ENCODE measurements around the gene DCDC2B.
A peak's percentile ranks its signal among the peaks of the same experiment; 100 is the strongest.

The DCDC2B gene

DNA sequence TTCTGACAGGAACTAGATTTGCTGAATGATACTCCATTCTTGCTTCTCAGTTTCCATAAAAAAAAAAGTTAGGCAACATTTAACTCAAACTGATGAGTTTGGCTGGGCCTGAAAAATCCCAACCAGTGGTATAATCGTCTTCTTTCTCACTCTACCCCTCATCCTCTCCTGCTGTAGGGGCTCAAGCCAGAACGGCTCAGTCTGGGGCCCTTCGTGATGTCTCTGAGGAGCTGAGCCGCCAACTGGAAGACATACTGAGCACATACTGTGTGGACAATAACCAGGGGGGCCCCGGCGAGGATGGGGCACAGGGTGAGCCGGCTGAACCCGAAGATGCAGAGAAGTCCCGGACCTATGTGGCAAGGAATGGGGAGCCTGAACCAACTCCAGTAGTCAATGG is 27.8 kb upstream of the DCDC2B start:
- H3K9ac ChIP-seq (ENCODE audit: low read depth, low read length) = 0 out of 2 replicates have a peak overlapping the region, but pooled peaks have one; percentile 90
- no peak overlapping the region for H3K27ac ChIP-seq (ENCODE audit: low read depth, low read length)
- peak overlapping the region; percentile 85 for H3K4me3 ChIP-seq (ENCODE audit: low read length)
- no peaks in the 10 kb centered on the region for H3K27me3 ChIP-seq (ENCODE audit: insufficient read depth, low read length)
- no peaks in the 10 kb centered on the region for H3K9me3 ChIP-seq (ENCODE audit: insufficient read depth, low read depth, low read length)
- WGBS = 96% methylated on average over 9 of the region's 9 CpGs
- peaks cover 49% of the 10 kb centered on the region for H3K36me3 ChIP-seq (ENCODE audit: insufficient read depth, low read length)
- H3K4me1 ChIP-seq (ENCODE audit: insufficient read depth, low read length) = peaks cover 25% of the 10 kb centered on the region

DNA sequence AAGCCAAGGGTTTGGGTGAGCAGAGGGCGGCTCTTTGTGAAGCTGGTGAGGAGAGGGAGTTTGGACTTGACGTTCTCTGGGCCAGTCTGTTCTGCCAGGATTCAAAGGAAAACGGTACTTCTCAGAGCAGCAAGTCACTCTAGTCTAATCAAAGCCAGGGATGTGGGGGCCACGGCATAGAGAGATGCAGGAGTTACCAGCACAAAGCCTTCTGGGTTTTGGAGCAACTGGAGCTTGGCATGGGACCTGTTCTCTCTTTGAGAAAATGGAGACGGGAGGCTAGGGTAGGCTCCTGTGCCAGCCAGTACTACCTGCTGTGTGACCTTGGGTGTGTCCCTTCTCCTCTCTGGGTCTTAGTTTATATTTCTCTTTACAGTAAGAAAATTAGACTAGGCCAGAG is 27.3 kb upstream of the DCDC2B start:
- WGBS = 98% methylated on average over 5 of the region's 5 CpGs
- Histone ChIP-seq H3K27me3 (ENCODE audit: insufficient read depth, low read length) (no peaks in the 10 kb centered on the region), H3K27ac (ENCODE audit: low read depth, low read length) (no peak overlapping the region; the same call in 1 of the 2 replicates), H3K4me1 (ENCODE audit: insufficient read depth, low read length) (peaks cover 25% of the 10 kb centered on the region), H3K4me3 (ENCODE audit: low read length) (peak overlapping the region; percentile 85; the same call in 1 of the 2 replicates), H3K9ac (ENCODE audit: low read depth, low read length) (no peak overlapping the region), H3K36me3 (ENCODE audit: insufficient read depth, low read length) (peaks cover 52% of the 10 kb centered on the region), H3K9me3 (ENCODE audit: insufficient read depth, low read depth, low read length) (no peaks in the 10 kb centered on the region)

DNA sequence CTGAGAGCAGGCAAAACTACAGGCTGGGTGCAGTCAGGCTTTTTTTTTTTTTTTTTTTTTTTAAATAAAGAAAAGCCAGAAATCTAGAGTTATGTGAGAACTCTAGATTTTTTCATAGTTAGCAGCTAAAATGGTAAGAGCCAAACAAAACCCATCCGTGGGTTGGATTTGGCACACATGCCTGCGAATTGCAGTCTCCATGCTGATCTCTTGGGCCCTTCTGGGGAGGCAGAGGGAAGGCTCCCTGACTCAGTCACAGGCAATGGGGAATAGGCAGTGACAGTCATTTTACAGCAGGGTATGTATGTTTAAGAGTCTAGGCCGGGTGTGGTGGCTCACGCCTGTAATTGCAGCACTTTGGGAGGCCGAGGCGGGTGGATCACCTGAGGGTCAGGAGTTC is 26.8 kb upstream of the DCDC2B start:
- no peaks in the 10 kb centered on the region for H3K9me3 ChIP-seq (ENCODE audit: insufficient read depth, low read depth, low read length)
- H3K27ac ChIP-seq (ENCODE audit: low read depth, low read length) = no peak overlapping the region
- no peak overlapping the region for H3K9ac ChIP-seq (ENCODE audit: low read depth, low read length)
- H3K36me3 ChIP-seq (ENCODE audit: insufficient read depth, low read length) = peaks cover 55% of the 10 kb centered on the region
- no peaks in the 10 kb centered on the region for H3K27me3 ChIP-seq (ENCODE audit: insufficient read depth, low read length)
- WGBS = 96% methylated on average over 6 of the region's 6 CpGs
- peaks cover 25% of the 10 kb centered on the region for H3K4me1 ChIP-seq (ENCODE audit: insufficient read depth, low read length)
- H3K4me3 ChIP-seq (ENCODE audit: low read length) = no peak overlapping the region

DNA sequence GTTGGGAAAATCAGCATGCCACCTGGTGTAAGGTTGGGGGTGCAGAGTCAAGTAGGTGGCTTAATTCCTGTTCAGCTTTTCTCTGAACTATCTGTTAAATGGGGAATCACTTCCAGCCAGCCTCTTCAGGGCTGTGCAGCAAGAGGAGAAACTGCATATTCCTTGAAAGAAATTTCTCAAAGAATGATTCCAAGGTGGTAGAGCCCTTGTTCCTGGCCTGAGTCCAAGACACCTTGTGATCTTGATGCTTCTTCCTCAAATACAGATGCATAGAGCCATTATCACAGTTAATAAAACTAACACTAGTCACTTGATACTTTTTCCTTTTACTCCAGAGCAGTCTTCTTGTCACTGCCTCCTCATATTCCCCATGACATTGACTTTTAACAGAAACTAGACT is 24.2 kb upstream of the DCDC2B start:
- peaks cover 81% of the 10 kb centered on the region for H3K36me3 ChIP-seq (ENCODE audit: insufficient read depth, low read length)
- no peaks in the 10 kb centered on the region for H3K27me3 ChIP-seq (ENCODE audit: insufficient read depth, low read length)
- H3K9me3 ChIP-seq (ENCODE audit: insufficient read depth, low read depth, low read length) = no peaks in the 10 kb centered on the region
- H3K4me1 ChIP-seq (ENCODE audit: insufficient read depth, low read length) = peaks cover 8% of the 10 kb centered on the region
- H3K4me3 ChIP-seq (ENCODE audit: low read length) = no peak overlapping the region
- H3K27ac ChIP-seq (ENCODE audit: low read depth, low read length) = no peak overlapping the region
- no peak overlapping the region for H3K9ac ChIP-seq (ENCODE audit: low read depth, low read length)

DNA sequence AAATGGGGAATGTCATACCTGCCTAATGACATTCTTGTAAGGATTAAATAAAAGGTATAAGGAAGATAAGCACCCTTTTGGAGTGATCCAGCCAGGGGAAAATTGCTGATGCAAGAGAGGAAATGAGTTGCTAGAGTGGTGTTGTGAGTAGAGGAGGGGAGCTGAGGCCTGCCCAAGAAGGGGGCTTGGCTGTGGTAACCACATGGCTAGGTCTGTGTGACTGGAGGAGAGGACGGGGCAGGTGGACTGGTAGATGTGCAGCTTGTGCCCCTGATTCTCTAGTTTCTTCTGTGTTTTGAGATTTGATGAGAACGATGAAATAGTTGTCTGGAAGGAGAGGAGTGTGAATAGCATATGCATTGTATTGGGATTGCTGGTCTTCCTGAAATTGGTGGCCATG is 22.8 kb upstream of the DCDC2B start:
- Histone ChIP-seq H3K9me3 (ENCODE audit: insufficient read depth, low read depth, low read length) (no peaks in the 10 kb centered on the region), H3K36me3 (ENCODE audit: insufficient read depth, low read length) (peaks cover 90% of the 10 kb centered on the region), H3K9ac (ENCODE audit: low read depth, low read length) (no peak overlapping the region), H3K27ac (ENCODE audit: low read depth, low read length) (0 out of 2 replicates have a peak overlapping the region, but pooled peaks have one; percentile 7), H3K4me1 (ENCODE audit: insufficient read depth, low read length) (peaks cover 2% of the 10 kb centered on the region; the same call in 1 of the 2 replicates), H3K27me3 (ENCODE audit: insufficient read depth, low read length) (no peaks in the 10 kb centered on the region), H3K4me3 (ENCODE audit: low read length) (no peak overlapping the region)
- 91% methylated on average over 2 of the region's 2 CpGs for WGBS

DNA sequence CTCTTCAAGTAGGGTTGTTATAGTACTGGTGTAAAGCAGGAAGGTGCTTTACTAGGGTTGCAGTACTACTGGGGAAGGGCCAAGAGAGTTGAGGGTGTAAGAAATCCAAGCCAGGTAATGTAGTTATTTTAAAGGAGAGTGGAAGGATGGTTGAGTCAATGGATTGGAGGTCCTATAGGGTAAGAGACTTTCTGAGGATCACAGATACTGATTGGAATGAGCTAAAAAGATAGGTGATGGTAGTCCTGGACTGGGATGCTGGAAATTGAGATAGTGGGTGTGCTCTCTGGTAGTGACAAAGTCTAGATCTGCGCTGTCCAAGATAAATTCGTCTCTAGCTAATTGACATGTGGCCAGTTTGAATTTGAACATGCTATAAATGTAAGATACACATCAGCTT is 22.4 kb upstream of the DCDC2B start:
- WGBS = 92% methylated on average over 2 of the region's 2 CpGs
- Histone ChIP-seq H3K9ac (ENCODE audit: low read depth, low read length) (no peak overlapping the region), H3K36me3 (ENCODE audit: insufficient read depth, low read length) (peaks cover 90% of the 10 kb centered on the region), H3K9me3 (ENCODE audit: insufficient read depth, low read depth, low read length) (no peaks in the 10 kb centered on the region), H3K27ac (ENCODE audit: low read depth, low read length) (0 out of 2 replicates have a peak overlapping the region, but pooled peaks have one; percentile 7), H3K27me3 (ENCODE audit: insufficient read depth, low read length) (no peaks in the 10 kb centered on the region), H3K4me3 (ENCODE audit: low read length) (no peak overlapping the region), H3K4me1 (ENCODE audit: insufficient read depth, low read length) (no peaks in the 10 kb centered on the region)

DNA sequence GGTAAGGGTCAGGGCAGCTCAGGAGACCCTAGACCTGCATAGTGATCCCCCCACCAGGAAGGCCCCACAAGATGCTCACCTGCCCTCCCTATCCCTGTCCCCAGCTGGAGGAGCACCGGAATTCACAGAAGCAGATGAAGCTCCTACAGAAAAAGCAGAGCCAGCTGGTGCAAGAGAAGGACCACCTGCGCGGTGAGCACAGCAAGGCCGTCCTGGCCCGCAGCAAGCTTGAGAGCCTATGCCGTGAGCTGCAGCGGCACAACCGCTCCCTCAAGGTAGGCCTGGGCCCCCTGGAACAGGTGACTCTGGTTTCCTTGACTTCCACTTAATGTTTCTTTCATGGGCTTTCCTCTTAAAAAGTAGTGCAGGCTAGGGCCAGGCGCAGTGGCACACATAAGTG is 21.0 kb upstream of the DCDC2B start:
- no peak overlapping the region for H3K27ac ChIP-seq (ENCODE audit: low read depth, low read length)
- H3K9me3 ChIP-seq (ENCODE audit: insufficient read depth, low read depth, low read length) = no peaks in the 10 kb centered on the region
- no peaks in the 10 kb centered on the region for H3K4me1 ChIP-seq (ENCODE audit: insufficient read depth, low read length)
- no peak overlapping the region for H3K4me3 ChIP-seq (ENCODE audit: low read length)
- no peak overlapping the region for H3K9ac ChIP-seq (ENCODE audit: low read depth, low read length)
- peaks cover 90% of the 10 kb centered on the region for H3K36me3 ChIP-seq (ENCODE audit: insufficient read depth, low read length)
- no peaks in the 10 kb centered on the region for H3K27me3 ChIP-seq (ENCODE audit: insufficient read depth, low read length)
- 96% methylated on average over 9 of the region's 9 CpGs for WGBS

DNA sequence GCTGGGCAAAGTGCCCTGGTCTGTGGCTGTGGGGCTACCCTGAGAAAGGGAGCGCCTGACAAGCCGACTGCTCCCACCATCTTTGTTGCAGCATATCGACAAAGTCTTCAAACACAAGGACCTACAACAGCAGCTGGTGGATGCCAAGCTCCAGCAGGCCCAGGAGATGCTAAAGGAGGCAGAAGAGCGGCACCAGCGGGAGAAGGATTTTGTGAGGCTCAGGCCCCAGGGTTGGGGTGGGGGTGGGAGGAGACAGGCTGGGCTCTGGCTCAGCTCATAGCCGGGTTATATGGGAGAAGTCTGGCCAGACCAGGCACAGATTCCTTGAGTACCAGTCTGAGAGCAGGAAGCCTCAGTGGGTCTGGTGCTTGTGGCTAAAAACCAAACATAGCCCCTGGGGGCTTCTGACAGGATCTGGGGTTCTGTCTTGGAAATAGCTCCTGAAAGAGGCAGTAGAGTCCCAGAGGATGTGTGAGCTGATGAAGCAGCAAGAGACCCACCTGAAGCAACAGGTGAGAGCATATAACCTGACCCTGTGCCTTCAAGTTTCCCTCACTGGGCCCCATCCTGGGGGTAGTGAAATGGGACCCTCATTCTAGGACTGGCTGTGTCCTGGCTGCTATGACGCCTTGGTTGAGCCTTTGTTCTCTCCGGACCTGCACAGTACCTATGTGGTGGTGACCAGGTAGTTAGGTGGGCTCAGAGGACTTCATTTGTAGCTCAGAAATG is 16.5 kb upstream of the DCDC2B start:
- no peak overlapping the region for H3K9ac ChIP-seq (ENCODE audit: low read depth, low read length)
- 95% methylated on average over 8 of the region's 8 CpGs for whole genome bisulfite sequencing
- no peaks in the 10 kb centered on the region for H3K4me1 ChIP-seq (ENCODE audit: insufficient read depth, low read length)
- no peak overlapping the region for H3K4me3 ChIP-seq (ENCODE audit: low read length)
- no peak overlapping the region for H3K27ac ChIP-seq (ENCODE audit: low read depth, low read length)
- no peaks in the 10 kb centered on the region for H3K27me3 ChIP-seq (ENCODE audit: insufficient read depth, low read length)
- peaks cover 100% of the 10 kb centered on the region for H3K36me3 ChIP-seq (ENCODE audit: insufficient read depth, low read length)
- no peaks in the 10 kb centered on the region for H3K9me3 ChIP-seq (ENCODE audit: insufficient read depth, low read depth, low read length)

DNA sequence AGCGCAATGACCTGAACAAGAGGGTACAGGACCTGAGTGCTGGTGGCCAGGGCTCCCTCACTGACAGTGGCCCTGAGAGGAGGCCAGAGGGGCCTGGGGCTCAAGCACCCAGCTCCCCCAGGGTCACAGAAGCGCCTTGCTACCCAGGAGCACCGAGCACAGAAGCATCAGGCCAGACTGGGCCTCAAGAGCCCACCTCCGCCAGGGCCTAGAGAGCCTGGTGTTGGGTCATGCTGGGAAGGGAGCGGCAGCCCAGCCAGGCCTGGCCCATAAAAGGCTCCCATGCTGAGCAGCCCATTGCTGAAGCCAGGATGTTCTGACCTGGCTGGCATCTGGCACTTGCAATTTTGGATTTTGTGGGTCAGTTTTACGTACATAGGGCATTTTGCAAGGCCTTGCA is 13.9 kb upstream of the DCDC2B start:
- Histone ChIP-seq H3K4me3 (ENCODE audit: low read length) (no peak overlapping the region), H3K9me3 (ENCODE audit: insufficient read depth, low read depth, low read length) (no peaks in the 10 kb centered on the region), H3K27me3 (ENCODE audit: insufficient read depth, low read length) (no peaks in the 10 kb centered on the region), H3K27ac (ENCODE audit: low read depth, low read length) (no peak overlapping the region), H3K4me1 (ENCODE audit: insufficient read depth, low read length) (peaks cover 17% of the 10 kb centered on the region), H3K9ac (ENCODE audit: low read depth, low read length) (no peak overlapping the region), H3K36me3 (ENCODE audit: insufficient read depth, low read length) (peaks cover 86% of the 10 kb centered on the region)
- WGBS = 92% methylated on average over 6 of the region's 6 CpGs

DNA sequence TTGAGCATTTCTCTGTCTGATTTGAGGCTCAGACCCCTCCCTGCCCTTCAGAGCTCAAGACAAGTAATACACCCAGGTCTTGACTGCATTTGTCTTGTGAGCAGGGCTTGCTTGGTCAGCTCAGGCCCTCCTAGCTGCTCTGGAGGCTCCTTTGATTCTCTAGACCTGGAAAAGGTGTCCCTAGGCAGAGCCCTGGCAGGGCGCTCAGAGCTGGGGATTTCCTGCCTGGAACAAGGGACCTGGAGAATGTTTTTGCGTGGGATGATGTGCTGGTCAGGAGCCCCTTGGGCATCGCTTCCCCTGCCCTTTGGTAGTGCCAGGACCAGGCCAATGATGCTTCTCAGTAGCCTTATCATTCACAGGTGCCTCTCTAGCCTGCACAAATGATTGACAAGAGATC is 13.4 kb upstream of the DCDC2B start:
- no peak overlapping the region for H3K4me3 ChIP-seq (ENCODE audit: low read length)
- 96% methylated on average over 3 of the region's 3 CpGs for WGBS
- no peaks in the 10 kb centered on the region for H3K27me3 ChIP-seq (ENCODE audit: insufficient read depth, low read length)
- H3K4me1 ChIP-seq (ENCODE audit: insufficient read depth, low read length) = peaks cover 18% of the 10 kb centered on the region
- no peak overlapping the region for H3K9ac ChIP-seq (ENCODE audit: low read depth, low read length)
- H3K36me3 ChIP-seq (ENCODE audit: insufficient read depth, low read length) = peaks cover 81% of the 10 kb centered on the region
- no peaks in the 10 kb centered on the region for H3K9me3 ChIP-seq (ENCODE audit: insufficient read depth, low read depth, low read length)
- no peak overlapping the region for H3K27ac ChIP-seq (ENCODE audit: low read depth, low read length)

DNA sequence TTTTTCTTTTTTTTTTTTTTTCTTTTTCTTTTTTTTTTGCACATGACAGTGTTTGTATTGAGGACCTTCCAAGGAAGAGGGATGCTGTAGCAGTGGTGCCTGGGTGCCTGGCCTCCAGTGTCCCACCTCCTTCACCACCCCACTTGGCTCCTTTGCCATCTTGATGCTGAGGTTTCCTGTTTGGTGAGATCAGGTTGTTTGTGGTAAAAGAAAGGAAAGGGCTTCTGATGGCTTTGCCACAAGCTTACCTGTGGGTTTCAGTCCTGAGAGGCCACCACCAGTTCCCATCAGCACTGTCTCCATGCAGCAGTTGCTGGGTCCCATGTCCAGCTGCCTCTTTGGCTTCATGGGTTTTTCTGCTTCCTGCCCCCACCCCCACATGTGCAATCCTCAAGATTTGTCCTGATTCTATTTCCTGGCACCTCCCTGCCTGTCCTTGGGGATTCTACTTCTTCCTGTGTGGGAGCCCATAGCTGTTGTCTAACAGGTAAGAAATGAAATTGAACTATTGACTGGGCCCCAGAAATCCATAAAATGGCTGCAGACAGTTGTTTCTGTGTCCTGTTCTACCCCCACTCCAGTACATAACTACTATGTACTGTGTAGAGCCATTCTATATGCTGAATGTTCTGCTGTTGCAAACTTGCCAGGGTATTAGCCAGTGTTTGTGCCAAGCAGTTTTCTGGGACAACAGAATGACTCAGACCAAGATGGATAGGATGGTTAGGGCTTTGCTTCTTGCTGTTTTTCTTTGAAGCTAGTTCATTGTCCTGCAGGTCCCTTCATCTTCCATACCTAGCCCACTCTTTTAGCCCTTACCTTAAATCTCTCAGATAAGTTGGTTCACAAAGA is 12.7 kb upstream of the DCDC2B start:
- Histone ChIP-seq H3K36me3 (ENCODE audit: insufficient read depth, low read length) (peaks cover 74% of the 10 kb centered on the region), H3K4me1 (ENCODE audit: insufficient read depth, low read length) (peaks cover 18% of the 10 kb centered on the region), H3K9me3 (ENCODE audit: insufficient read depth, low read depth, low read length) (no peaks in the 10 kb centered on the region), H3K27me3 (ENCODE audit: insufficient read depth, low read length) (no peaks in the 10 kb centered on the region), H3K27ac (ENCODE audit: low read depth, low read length) (no peak overlapping the region), H3K4me3 (ENCODE audit: low read length) (no peak overlapping the region), H3K9ac (ENCODE audit: low read depth, low read length) (no peak overlapping the region)
